ENCODE data around the gene IL17RE.
"Not testable (repeated sequence)": the region's sequence is repeated elsewhere in the genome, so short reads cannot be mapped to it uniquely, and the experiment has no call there.

Gene IL17RE

DNA sequence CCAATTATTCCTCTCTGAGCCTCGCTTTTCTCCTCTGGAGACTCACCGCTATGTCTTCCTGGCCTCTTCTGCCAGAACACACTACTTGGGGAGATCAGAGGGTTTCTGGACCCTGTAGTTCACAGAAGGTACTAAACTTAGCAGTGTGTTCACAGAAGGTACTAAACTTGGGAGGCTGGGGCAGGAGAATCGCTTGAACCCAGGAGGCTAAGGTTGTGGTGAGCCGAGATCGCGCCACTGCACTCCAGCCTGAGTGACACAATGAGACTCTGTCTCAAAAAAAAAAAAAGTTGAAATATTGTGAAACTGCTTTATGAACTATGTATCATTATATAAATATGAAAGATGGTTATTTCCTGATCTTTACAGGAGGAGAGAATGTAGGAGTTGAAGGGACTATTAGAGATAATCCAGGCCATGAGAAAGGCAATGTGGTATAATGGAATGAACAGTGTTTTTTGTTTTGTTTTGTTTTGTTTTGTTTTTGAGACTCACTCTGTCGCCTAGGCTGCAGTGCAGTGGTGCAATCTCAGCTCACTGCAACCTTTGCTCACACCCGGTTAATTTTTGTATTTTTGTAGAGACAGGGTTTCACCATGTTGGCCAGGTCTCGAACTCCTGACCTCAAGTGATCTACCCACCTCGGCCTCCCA is 5.8 kb upstream of the IL17RE start:
- not testable (repeated sequence) for H3K27ac ChIP-seq (ENCODE audit: low read depth, low read length); H3K4me1 ChIP-seq (ENCODE audit: control insufficient read depth, insufficient read depth, low read length)

DNA sequence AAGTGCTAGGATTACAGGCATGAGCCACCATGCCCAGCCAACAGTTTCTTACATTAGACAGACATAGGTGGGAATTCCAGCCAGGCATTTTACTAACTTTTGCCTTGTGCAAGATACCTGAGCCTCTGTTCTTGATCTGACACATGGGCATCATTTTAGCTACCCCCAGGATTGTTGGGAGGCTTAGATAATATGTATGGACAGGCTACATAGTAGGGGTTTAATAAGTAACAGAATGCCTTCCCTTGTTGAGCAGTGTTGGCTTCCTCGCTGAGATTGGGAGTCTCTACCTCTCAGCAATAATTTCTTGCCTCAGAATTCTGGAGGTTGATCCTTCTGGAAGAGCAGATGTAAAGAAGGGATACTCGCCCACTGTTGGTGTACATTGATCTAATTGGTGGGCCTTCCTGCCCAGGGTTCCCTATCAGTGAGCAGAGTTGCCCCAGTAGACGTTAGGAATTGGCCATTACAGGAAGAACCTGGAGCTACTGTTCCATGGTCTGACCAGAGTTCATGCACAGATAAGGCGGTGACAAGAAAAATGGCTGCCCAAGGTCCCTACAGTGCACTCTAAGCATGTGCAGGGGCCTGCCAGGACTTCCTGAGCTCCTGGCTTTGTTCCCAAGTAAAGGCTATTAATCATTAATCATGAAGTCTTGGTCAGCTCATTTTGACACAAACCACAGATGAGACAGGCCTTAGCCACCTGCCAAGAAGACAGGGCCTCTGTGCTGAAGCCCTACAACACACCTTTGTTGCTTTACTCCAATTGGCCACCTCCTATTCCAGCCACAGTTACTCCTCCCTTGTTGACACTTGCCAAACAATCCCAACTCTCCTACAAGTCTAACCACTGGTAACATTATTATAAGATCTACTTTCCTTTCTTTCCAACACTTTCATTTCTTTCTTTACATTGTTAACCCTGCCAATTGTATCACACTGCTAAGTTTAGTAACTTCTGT is 5.0 kb upstream of the IL17RE start:
- H3K27me3 ChIP-seq (ENCODE audit: control insufficient read depth, insufficient read depth, low read length): no peaks in the 10 kb centered on the region
- H3K27ac ChIP-seq (ENCODE audit: low read depth, low read length): no peak overlapping the region
- no peak overlapping the region for H3K4me3 ChIP-seq (ENCODE audit: low read depth, low read length)
- no peaks in the 10 kb centered on the region for H3K9me3 ChIP-seq (ENCODE audit: control insufficient read depth, insufficient read depth, low read depth, low read length)
- H3K4me1 ChIP-seq (ENCODE audit: control insufficient read depth, insufficient read depth, low read length): peaks cover 9% of the 10 kb centered on the region
- H3K9ac ChIP-seq (ENCODE audit: low read length): no peak overlapping the region
- peaks cover 15% of the 10 kb centered on the region for H3K36me3 ChIP-seq (ENCODE audit: control insufficient read depth, insufficient read depth, low read length)

More for the DNA sequence above, 5.8 kb upstream of the IL17RE start:
- not testable (repeated sequence) for H3K4me3 ChIP-seq (ENCODE audit: low read depth, low read length); H3K9ac ChIP-seq (ENCODE audit: low read length); H3K9me3 ChIP-seq (ENCODE audit: control insufficient read depth, insufficient read depth, low read depth, low read length); H3K27me3 ChIP-seq (ENCODE audit: control insufficient read depth, insufficient read depth, low read length)
- peaks cover 21% of the 10 kb centered on the region for H3K36me3 ChIP-seq (ENCODE audit: control insufficient read depth, insufficient read depth, low read length)

GRCh38 chr3:9898467-9899241 is 4.0 kb upstream of the IL17RE start:
- Histone ChIP-seq H3K9me3 (ENCODE audit: control insufficient read depth, insufficient read depth, low read depth, low read length) (no peaks in the 10 kb centered on the region), H3K36me3 (ENCODE audit: control insufficient read depth, insufficient read depth, low read length) (peaks cover 6% of the 10 kb centered on the region), H3K27ac (ENCODE audit: low read depth, low read length) (no peak overlapping the region), H3K27me3 (ENCODE audit: control insufficient read depth, insufficient read depth, low read length) (no peaks in the 10 kb centered on the region), H3K9ac (ENCODE audit: low read length) (no peak overlapping the region), H3K4me1 (ENCODE audit: control insufficient read depth, insufficient read depth, low read length) (peaks cover 17% of the 10 kb centered on the region), H3K4me3 (ENCODE audit: low read depth, low read length) (no peak overlapping the region)

DNA sequence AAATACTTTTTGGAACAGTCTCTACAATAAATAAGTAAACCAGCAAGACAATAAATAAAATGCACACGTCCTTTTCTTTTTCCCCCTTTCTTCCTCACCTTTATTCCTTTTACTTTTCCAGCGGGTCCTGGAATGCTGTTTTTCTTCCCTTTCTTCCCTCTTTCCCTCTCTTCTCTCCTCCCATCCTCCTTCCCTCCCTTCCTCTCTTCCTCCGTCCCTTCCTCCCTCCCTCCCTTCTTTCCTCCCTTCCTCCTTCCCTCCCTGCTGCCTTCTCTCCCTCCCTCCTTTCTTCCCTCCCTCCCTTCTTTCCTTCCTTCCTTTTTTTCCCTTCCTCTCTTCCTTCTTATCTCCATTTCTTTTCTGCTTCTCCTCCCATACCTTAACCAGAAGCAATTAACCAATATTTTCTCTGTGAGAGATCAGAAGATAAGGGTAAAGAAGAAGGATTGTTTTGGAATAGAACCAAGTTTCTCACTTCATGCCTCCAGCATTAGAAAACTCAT is 3.3 kb upstream of the IL17RE start:
- Histone ChIP-seq H3K36me3 (ENCODE audit: control insufficient read depth, insufficient read depth, low read length) (no peaks in the 10 kb centered on the region), H3K9me3 (ENCODE audit: control insufficient read depth, insufficient read depth, low read depth, low read length) (no peaks in the 10 kb centered on the region), H3K9ac (ENCODE audit: low read length) (no peak overlapping the region), H3K27me3 (ENCODE audit: control insufficient read depth, insufficient read depth, low read length) (no peaks in the 10 kb centered on the region), H3K27ac (ENCODE audit: low read depth, low read length) (no peak overlapping the region), H3K4me1 (ENCODE audit: control insufficient read depth, insufficient read depth, low read length) (peaks cover 17% of the 10 kb centered on the region), H3K4me3 (ENCODE audit: low read depth, low read length) (no peak overlapping the region)

- not testable (repeated sequence) for H3K27ac ChIP-seq (ENCODE audit: low read depth, low read length); H3K9ac ChIP-seq (ENCODE audit: low read length); H3K36me3 ChIP-seq (ENCODE audit: control insufficient read depth, insufficient read depth, low read length); H3K27me3 ChIP-seq (ENCODE audit: control insufficient read depth, insufficient read depth, low read length); H3K4me3 ChIP-seq (ENCODE audit: low read depth, low read length); H3K9me3 ChIP-seq (ENCODE audit: control insufficient read depth, insufficient read depth, low read depth, low read length)
- H3K4me1 ChIP-seq (ENCODE audit: control insufficient read depth, insufficient read depth, low read length): peaks cover 17% of the 10 kb centered on the region
Measured at GRCh38 chr3:9900965-9901415, 1.7 kb upstream of the IL17RE start.

- no peaks in the 10 kb centered on the region for H3K9me3 ChIP-seq (ENCODE audit: control insufficient read depth, insufficient read depth, low read depth, low read length)
- peaks cover 17% of the 10 kb centered on the region for H3K4me1 ChIP-seq (ENCODE audit: control insufficient read depth, insufficient read depth, low read length)
- H3K36me3 ChIP-seq (ENCODE audit: control insufficient read depth, insufficient read depth, low read length): no peaks in the 10 kb centered on the region
- H3K4me3 ChIP-seq (ENCODE audit: low read depth, low read length): no peak overlapping the region
- H3K27ac ChIP-seq (ENCODE audit: low read depth, low read length): no peak overlapping the region
- H3K9ac ChIP-seq (ENCODE audit: low read length): no peak overlapping the region
- H3K27me3 ChIP-seq (ENCODE audit: control insufficient read depth, insufficient read depth, low read length): no peaks in the 10 kb centered on the region
Measured at GRCh38 chr3:9901967-9902366, 681 bp upstream of the IL17RE start.

GRCh38 chr3:9903238-9903624 is 583 bp downstream of the IL17RE start:
- Histone ChIP-seq H3K9ac (ENCODE audit: low read length) (no peak overlapping the region), H3K4me3 (ENCODE audit: low read depth, low read length) (peak overlapping the region; percentile 23; the same call in 1 of the 2 replicates), H3K4me1 (ENCODE audit: control insufficient read depth, insufficient read depth, low read length) (peaks cover 17% of the 10 kb centered on the region), H3K9me3 (ENCODE audit: control insufficient read depth, insufficient read depth, low read depth, low read length) (no peaks in the 10 kb centered on the region), H3K36me3 (ENCODE audit: control insufficient read depth, insufficient read depth, low read length) (no peaks in the 10 kb centered on the region), H3K27me3 (ENCODE audit: control insufficient read depth, insufficient read depth, low read length) (no peaks in the 10 kb centered on the region), H3K27ac (ENCODE audit: low read depth, low read length) (no peak overlapping the region)

DNA sequence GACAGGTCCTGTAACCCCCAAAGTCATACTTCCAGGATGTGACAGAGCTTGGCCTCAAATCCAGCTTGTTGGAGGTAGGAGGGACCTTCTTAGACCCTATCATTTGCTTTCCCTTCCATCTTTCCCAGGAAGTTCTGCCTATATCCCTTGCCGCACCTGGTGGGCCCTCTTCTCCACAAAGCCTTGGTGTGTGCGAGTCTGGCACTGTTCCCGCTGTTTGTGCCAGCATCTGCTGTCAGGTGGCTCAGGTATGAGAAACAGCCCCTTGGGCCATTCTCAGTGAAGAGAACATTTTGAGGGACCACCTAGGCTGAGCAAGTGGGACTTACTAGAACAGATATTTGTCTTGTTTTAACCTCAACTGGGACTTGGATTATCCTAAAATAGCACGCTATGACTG is 1.3 kb downstream of the IL17RE start:
- no peaks in the 10 kb centered on the region for H3K27me3 ChIP-seq (ENCODE audit: control insufficient read depth, insufficient read depth, low read length)
- H3K36me3 ChIP-seq (ENCODE audit: control insufficient read depth, insufficient read depth, low read length): no peaks in the 10 kb centered on the region
- peaks cover 17% of the 10 kb centered on the region for H3K4me1 ChIP-seq (ENCODE audit: control insufficient read depth, insufficient read depth, low read length)
- H3K4me3 ChIP-seq (ENCODE audit: low read depth, low read length): no peak overlapping the region
- H3K27ac ChIP-seq (ENCODE audit: low read depth, low read length): no peak overlapping the region
- H3K9ac ChIP-seq (ENCODE audit: low read length): no peak overlapping the region
- no peaks in the 10 kb centered on the region for H3K9me3 ChIP-seq (ENCODE audit: control insufficient read depth, insufficient read depth, low read depth, low read length)

DNA sequence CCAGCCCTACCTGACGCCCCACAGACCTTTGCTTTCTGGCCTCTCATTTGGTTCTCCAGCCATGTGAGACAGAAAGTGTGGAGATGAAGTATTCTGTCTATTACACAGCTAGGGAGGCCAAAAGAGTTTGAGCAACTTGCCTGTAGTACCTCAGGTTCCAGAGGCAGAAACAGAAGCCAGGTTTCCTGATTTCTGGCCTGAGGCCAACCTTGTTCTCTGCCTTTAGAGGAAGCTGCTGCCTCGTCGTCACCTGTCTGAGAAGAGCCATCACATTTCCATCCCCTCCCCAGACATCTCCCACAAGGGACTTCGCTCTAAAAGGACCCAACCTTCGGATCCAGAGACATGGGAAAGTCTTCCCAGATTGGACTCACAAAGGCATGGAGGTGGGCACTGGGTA is 3.8 kb downstream of the IL17RE start:
- Histone ChIP-seq H3K4me1 (ENCODE audit: control insufficient read depth, insufficient read depth, low read length) (peaks cover 17% of the 10 kb centered on the region), H3K27me3 (ENCODE audit: control insufficient read depth, insufficient read depth, low read length) (no peaks in the 10 kb centered on the region), H3K4me3 (ENCODE audit: low read depth, low read length) (no peak overlapping the region), H3K9me3 (ENCODE audit: control insufficient read depth, insufficient read depth, low read depth, low read length) (0 out of 2 replicates have a peak, but pooled peaks cover 2% of the 10 kb centered on the region), H3K9ac (ENCODE audit: low read length) (no peak overlapping the region), H3K36me3 (ENCODE audit: control insufficient read depth, insufficient read depth, low read length) (no peaks in the 10 kb centered on the region), H3K27ac (ENCODE audit: low read depth, low read length) (no peak overlapping the region)

GRCh38 chr3:9908286-9908685 is 5.6 kb downstream of the IL17RE start:
- H3K4me3 ChIP-seq (ENCODE audit: low read depth, low read length): no peak overlapping the region
- H3K9ac ChIP-seq (ENCODE audit: low read length): no peak overlapping the region
- no peaks in the 10 kb centered on the region for H3K36me3 ChIP-seq (ENCODE audit: control insufficient read depth, insufficient read depth, low read length)
- H3K27me3 ChIP-seq (ENCODE audit: control insufficient read depth, insufficient read depth, low read length): no peaks in the 10 kb centered on the region
- peaks cover 2% of the 10 kb centered on the region for H3K4me1 ChIP-seq (ENCODE audit: control insufficient read depth, insufficient read depth, low read length)
- no peak overlapping the region for H3K27ac ChIP-seq (ENCODE audit: low read depth, low read length)
- peaks cover 12% of the 10 kb centered on the region for H3K9me3 ChIP-seq (ENCODE audit: control insufficient read depth, insufficient read depth, low read depth, low read length)
